Adipocyte (in vitro differentiated cells): ENCODE measurements around the gene DNAH1.

ENCODE experiments used
- DNase-seq: peaks from one replicate; pipeline ENCODE4 v3.0.0-alpha.2; 2015; ENCODE audit warnings: low read depth
- H3K27me3 ChIP-seq: replicated peaks from 2 replicates; pipeline ENCODE4 v1.7.0; 2013; ENCODE audit warnings: mild to moderate bottlenecking, low read length, moderate library complexity; ENCODE audit not compliant: control insufficient read depth, insufficient read depth
- H3K36me3 ChIP-seq: 2 replicates; pipeline ENCODE4 v1.7.0; 2013; ENCODE audit warnings: low read length, mild to moderate bottlenecking, moderate library complexity; ENCODE audit not compliant: control insufficient read depth, insufficient read depth, severe bottlenecking
- H3K4me1 ChIP-seq: 2 replicates; pipeline ENCODE4 v1.7.0; 2013; ENCODE audit warnings: mild to moderate bottlenecking, low read length, moderate library complexity; ENCODE audit not compliant: control insufficient read depth, insufficient read depth
- H3K4me3 ChIP-seq: 2 replicates; pipeline ENCODE4 v1.7.0; 2013; ENCODE audit warnings: mild to moderate bottlenecking, low read length, moderate library complexity
- H3K9ac ChIP-seq: 2 replicates; pipeline ENCODE4 v1.7.0; 2013; ENCODE audit warnings: mild to moderate bottlenecking, low read length, moderate library complexity
- H3K9me3 ChIP-seq: 2 replicates; pipeline ENCODE4 v1.7.0; 2013; ENCODE audit warnings: mild to moderate bottlenecking, low read length, moderate library complexity; ENCODE audit not compliant: control insufficient read depth

Gene DNAH1

GRCh38 chr3:52315006-52315405, 1.1 kb upstream of the DNAH1 start:
- DNase-seq: no peak
- H3K9ac ChIP-seq: no peak overlapping the region
- no peak overlapping the region for H3K4me3 ChIP-seq
- H3K27me3 ChIP-seq: no peaks in the 10 kb centered on the region
- peaks cover 18% of the 10 kb centered on the region for H3K4me1 ChIP-seq
- no peaks in the 10 kb centered on the region for H3K9me3 ChIP-seq
- no peaks in the 10 kb centered on the region for H3K36me3 ChIP-seq

GRCh38 chr3:52317208-52318000, 1.3 kb downstream of the DNAH1 start:
- DNase-seq: peak; percentile 47
- Histone ChIP-seq H3K27me3 (no peaks in the 10 kb centered on the region), H3K9ac (peak overlapping the region; percentile 9), H3K4me1 (peaks cover 18% of the 10 kb centered on the region), H3K9me3 (no peaks in the 10 kb centered on the region), H3K4me3 (peak overlapping the region; percentile 59), H3K36me3 (no peaks in the 10 kb centered on the region)

GRCh38 chr3:52318186-52318816, 2.2 kb downstream of the DNAH1 start:
- Histone ChIP-seq H3K9ac (no peak overlapping the region), H3K36me3 (no peaks in the 10 kb centered on the region), H3K4me3 (no peak overlapping the region), H3K4me1 (peaks cover 17% of the 10 kb centered on the region), H3K9me3 (no peaks in the 10 kb centered on the region), H3K27me3 (no peaks in the 10 kb centered on the region)
- DNase-seq: no peak

- Histone ChIP-seq H3K9ac (no peak overlapping the region), H3K4me1 (peaks cover 4% of the 10 kb centered on the region), H3K27me3 (no peaks in the 10 kb centered on the region), H3K36me3 (no peaks in the 10 kb centered on the region), H3K4me3 (no peak overlapping the region), H3K9me3 (no peaks in the 10 kb centered on the region)
- no peak for DNase-seq
Measured at GRCh38 chr3:52319921-52320595, 3.9 kb downstream of the DNAH1 start.

GRCh38 chr3:52321481-52321880, 5.4 kb downstream of the DNAH1 start:
- Histone ChIP-seq H3K9me3 (no peaks in the 10 kb centered on the region), H3K27me3 (no peaks in the 10 kb centered on the region), H3K9ac (no peak overlapping the region), H3K4me1 (peaks cover 4% of the 10 kb centered on the region), H3K36me3 (no peaks in the 10 kb centered on the region), H3K4me3 (no peak overlapping the region)
- no peak for DNase-seq

GRCh38 chr3:52322466-52322865, 6.3 kb downstream of the DNAH1 start:
- no peaks in the 10 kb centered on the region for H3K9me3 ChIP-seq
- no peaks in the 10 kb centered on the region for H3K36me3 ChIP-seq
- H3K4me1 ChIP-seq: peaks cover 2% of the 10 kb centered on the region
- H3K27me3 ChIP-seq: no peaks in the 10 kb centered on the region
- H3K9ac ChIP-seq: no peak overlapping the region
- DNase-seq: no peak
- no peak overlapping the region for H3K4me3 ChIP-seq

- Histone ChIP-seq H3K27me3 (no peaks in the 10 kb centered on the region), H3K9me3 (no peaks in the 10 kb centered on the region), H3K36me3 (no peaks in the 10 kb centered on the region), H3K4me3 (no peak overlapping the region), H3K4me1 (no peaks in the 10 kb centered on the region), H3K9ac (no peak overlapping the region)
- DNase-seq: no peak
Measured at GRCh38 chr3:52323526-52324295, 7.6 kb downstream of the DNAH1 start.

- Histone ChIP-seq H3K27me3 (no peaks in the 10 kb centered on the region), H3K36me3 (no peaks in the 10 kb centered on the region), H3K4me1 (no peaks in the 10 kb centered on the region), H3K4me3 (no peak overlapping the region), H3K9me3 (no peaks in the 10 kb centered on the region), H3K9ac (no peak overlapping the region)
- DNase-seq: no peak
Measured at GRCh38 chr3:52324676-52325075, 8.6 kb downstream of the DNAH1 start.

- no peaks in the 10 kb centered on the region for H3K27me3 ChIP-seq
- no peak for DNase-seq
- H3K36me3 ChIP-seq: no peaks in the 10 kb centered on the region
- H3K4me3 ChIP-seq: no peak overlapping the region
- no peak overlapping the region for H3K9ac ChIP-seq
- no peaks in the 10 kb centered on the region for H3K4me1 ChIP-seq
- H3K9me3 ChIP-seq: no peaks in the 10 kb centered on the region
Measured at GRCh38 chr3:52325686-52326085, 9.6 kb downstream of the DNAH1 start.

GRCh38 chr3:52326976-52327375, 10.9 kb downstream of the DNAH1 start:
- H3K4me3 ChIP-seq: no peak overlapping the region
- no peak for DNase-seq
- no peaks in the 10 kb centered on the region for H3K9me3 ChIP-seq
- peaks cover under 1% of the 10 kb centered on the region for H3K36me3 ChIP-seq
- H3K27me3 ChIP-seq: no peaks in the 10 kb centered on the region
- no peak overlapping the region for H3K9ac ChIP-seq
- H3K4me1 ChIP-seq: no peaks in the 10 kb centered on the region
